ENCODE data around the gene IRAK2. TPM values are rescaled to one million over a fixed set of nuclear protein-coding genes. Genes with fewer than 3 reads are reported as not detected.
"Not testable (repeated sequence)": the region's sequence is repeated elsewhere in the genome, so short reads cannot be mapped to it uniquely, and the experiment has no call there.

IRAK2 gene
- total RNA-seq, 4 donors from 2014 or later: 1.5 to 10.8 (median 4.7) TPM

GRCh38 chr3:10150987-10151386 is 13.7 kb upstream of the IRAK2 start:
- TF ChIP-seq EP300 (IDR thresholded peaks at IDR 0.05) (no peak), POLR2A (IDR thresholded peaks at IDR 0.05) (no peak)
- TF ChIP-seq, protein P1, sequence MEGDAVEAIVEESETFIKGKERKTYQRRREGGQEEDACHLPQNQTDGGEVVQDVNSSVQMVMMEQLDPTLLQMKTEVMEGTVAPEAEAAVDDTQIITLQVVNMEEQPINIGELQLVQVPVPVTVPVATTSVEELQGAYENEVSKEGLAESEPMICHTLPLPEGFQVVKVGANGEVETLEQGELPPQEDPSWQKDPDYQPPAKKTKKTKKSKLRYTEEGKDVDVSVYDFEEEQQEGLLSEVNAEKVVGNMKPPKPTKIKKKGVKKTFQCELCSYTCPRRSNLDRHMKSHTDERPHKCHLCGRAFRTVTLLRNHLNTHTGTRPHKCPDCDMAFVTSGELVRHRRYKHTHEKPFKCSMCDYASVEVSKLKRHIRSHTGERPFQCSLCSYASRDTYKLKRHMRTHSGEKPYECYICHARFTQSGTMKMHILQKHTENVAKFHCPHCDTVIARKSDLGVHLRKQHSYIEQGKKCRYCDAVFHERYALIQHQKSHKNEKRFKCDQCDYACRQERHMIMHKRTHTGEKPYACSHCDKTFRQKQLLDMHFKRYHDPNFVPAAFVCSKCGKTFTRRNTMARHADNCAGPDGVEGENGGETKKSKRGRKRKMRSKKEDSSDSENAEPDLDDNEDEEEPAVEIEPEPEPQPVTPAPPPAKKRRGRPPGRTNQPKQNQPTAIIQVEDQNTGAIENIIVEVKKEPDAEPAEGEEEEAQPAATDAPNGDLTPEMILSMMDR (IDR thresholded peaks at IDR 0.05): no peak
- H3K36me3 ChIP-seq: peaks cover 0 to 84% (median 15%) of the 10 kb centered on the region in 3 donors
- no peaks in the 10 kb centered on the region for H3K27me3 ChIP-seq
- no peaks in the 10 kb centered on the region for H3K4me1 ChIP-seq
- no peak for DNase-seq (ENCODE audit: low spot score in 2 of 2)
- H3K27ac ChIP-seq: no peak overlapping the region
- H3K9me3 ChIP-seq: no peaks in the 10 kb centered on the region
- H3K4me3 ChIP-seq: no peak overlapping the region
- WGBS, 2 donors: 79 to 80% methylated on average over 6 of the region's 6 CpGs

DNA sequence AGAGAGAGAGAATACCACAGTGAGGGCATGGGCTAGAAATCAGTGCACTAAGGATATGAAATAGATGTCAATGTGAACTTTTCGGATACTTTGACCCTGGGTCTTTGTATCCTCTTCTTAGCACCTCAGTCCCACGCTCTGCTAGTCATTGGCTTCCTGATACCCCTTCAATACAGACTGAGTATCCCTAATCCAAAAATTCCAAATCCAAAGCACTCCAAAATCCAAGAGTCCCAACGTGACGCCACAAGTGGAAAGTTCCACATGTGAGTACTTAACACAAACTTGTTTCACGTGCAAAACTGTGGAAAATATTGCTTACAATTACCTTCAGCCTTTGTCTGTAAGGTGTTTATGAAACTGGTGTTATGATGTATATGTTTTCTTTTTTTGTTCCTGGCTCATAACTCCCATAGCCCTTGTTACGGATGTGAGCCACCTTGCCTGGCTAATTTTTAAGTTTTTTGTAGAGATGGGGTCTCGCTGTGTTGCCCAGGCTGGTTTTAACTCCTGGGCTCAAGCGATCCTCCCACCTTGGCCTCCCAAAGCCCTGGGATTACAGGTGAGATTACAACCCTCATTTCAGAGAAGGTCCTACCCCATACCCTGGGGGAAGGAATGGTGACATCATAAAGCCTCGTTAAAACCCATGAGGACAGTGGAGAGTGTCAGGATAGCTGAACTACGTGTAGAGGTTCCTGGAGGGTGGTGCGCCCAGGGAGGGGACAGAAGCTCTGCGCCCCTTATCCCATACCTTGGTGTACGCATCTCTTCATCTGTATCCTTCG is 10.2 kb upstream of the IRAK2 start:
- no peaks in the 10 kb centered on the region for H3K9me3 ChIP-seq
- H3K4me1 ChIP-seq: no peaks in the 10 kb centered on the region
- TF ChIP-seq EP300 (IDR thresholded peaks at IDR 0.05): no peak
- no peak for TF ChIP-seq POLR2A (IDR thresholded peaks at IDR 0.05)
- TF ChIP-seq, protein P1 (IDR thresholded peaks at IDR 0.05): no peak
- H3K27me3 ChIP-seq: no peaks in the 10 kb centered on the region
- H3K27ac ChIP-seq: no peak overlapping the region
- WGBS, 2 donors: 88 to 89% methylated on average over 14 of the region's 14 CpGs
- no peak overlapping the region for H3K4me3 ChIP-seq
- no peak for DNase-seq (ENCODE audit: low spot score in 2 of 2)
- H3K36me3 ChIP-seq: peaks cover 0 to 53% (median 9%) of the 10 kb centered on the region in 3 donors

DNA sequence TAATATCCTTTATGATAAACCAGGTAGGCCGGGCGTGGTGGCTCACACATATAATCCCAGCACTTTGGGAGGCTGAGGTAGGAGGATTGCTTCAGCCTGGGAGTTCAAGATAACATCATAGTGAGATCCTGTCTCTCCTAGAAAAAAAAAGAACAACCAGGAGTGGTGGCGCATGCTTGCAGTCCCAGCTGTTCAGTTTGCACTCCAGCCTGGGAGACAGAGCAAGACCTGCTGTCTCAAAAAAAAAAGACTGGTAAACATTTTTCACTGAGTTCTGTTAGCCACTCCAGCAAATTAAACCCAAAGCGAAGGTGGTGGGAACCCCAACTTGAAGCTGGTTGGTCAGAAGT is 9.6 kb upstream of the IRAK2 start:
- no peak for TF ChIP-seq POLR2A (IDR thresholded peaks at IDR 0.05)
- no peak for TF ChIP-seq EP300 (IDR thresholded peaks at IDR 0.05)
- TF ChIP-seq, protein P1 (IDR thresholded peaks at IDR 0.05): no peak
- Histone ChIP-seq H3K9me3 (no peaks in the 10 kb centered on the region), H3K4me1 (peaks cover 0 to 5% (median 0%) of the 10 kb centered on the region in 4 donors), H3K27me3 (no peaks in the 10 kb centered on the region), H3K36me3 (peaks cover 0 to 48% (median 6%) of the 10 kb centered on the region in 3 donors), H3K4me3 (no peak overlapping the region), H3K27ac (no peak overlapping the region)
- 90 to 96% methylated on average over 4 of the region's 4 CpGs for WGBS, 2 donors
- DNase-seq (ENCODE audit: low spot score in 2 of 2): no peak

GRCh38 chr3:10155658-10156057 is 9.1 kb upstream of the IRAK2 start:
- Histone ChIP-seq H3K36me3 (peaks cover 0 to 42% (median 4%) of the 10 kb centered on the region in 3 donors), H3K27me3 (no peaks in the 10 kb centered on the region), H3K4me1 (peaks cover 0 to 11% (median 0%) of the 10 kb centered on the region in 4 donors), H3K9me3 (no peaks in the 10 kb centered on the region), H3K27ac (no peak overlapping the region), H3K4me3 (no peak overlapping the region)
- DNase-seq (ENCODE audit: low spot score in 2 of 2): no peak
- no peak for TF ChIP-seq EP300 (IDR thresholded peaks at IDR 0.05)
- TF ChIP-seq, protein P1 (IDR thresholded peaks at IDR 0.05): no peak
- no peak for TF ChIP-seq POLR2A (IDR thresholded peaks at IDR 0.05)
- 91 to 94% methylated on average over 4 of the region's 4 CpGs for WGBS, 2 donors

DNA sequence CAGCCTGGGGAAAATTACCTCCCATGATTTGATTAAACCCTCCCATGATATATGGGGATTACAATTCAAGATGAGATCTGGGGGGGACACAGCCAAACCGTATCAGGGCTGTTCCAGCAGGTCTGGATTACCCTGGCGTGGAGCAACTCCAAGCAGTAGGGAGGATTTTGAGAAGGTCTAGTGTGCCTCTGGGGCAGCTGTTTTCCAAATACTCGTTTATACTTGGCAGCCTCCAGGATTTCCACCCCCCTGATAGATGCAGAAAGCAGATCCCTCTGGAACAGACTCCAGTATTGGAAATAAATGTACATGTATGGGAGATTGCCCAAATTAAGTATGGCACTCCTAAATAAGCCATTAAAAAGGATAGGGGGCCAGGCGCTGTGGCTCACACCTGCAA is 7.7 kb upstream of the IRAK2 start:
- peaks cover 0 to 15% (median 0%) of the 10 kb centered on the region in 4 donors for H3K4me1 ChIP-seq
- no peak for DNase-seq (ENCODE audit: low spot score in 2 of 2)
- no peak overlapping the region for H3K4me3 ChIP-seq
- TF ChIP-seq POLR2A (IDR thresholded peaks at IDR 0.05): no peak
- TF ChIP-seq, protein P1 (IDR thresholded peaks at IDR 0.05): no peak
- TF ChIP-seq EP300 (IDR thresholded peaks at IDR 0.05): no peak
- no peak overlapping the region for H3K27ac ChIP-seq
- H3K36me3 ChIP-seq: peaks cover 0 to 29% (median 0%) of the 10 kb centered on the region in 3 donors
- no peaks in the 10 kb centered on the region for H3K27me3 ChIP-seq
- H3K9me3 ChIP-seq: no peaks in the 10 kb centered on the region
- WGBS, 2 donors: 65 to 69% methylated on average over 4 of the region's 4 CpGs

GRCh38 chr3:10158555-10158954 is 6.2 kb upstream of the IRAK2 start:
- Histone ChIP-seq H3K4me1 (peaks cover 0 to 15% (median 0%) of the 10 kb centered on the region in 4 donors), H3K36me3 (peaks cover 0 to 14% (median 0%) of the 10 kb centered on the region in 3 donors)
- WGBS, 2 donors: 94 to 97% methylated on average over 6 of the region's 6 CpGs
- H3K4me3 ChIP-seq; H3K27me3 ChIP-seq; DNase-seq (ENCODE audit: low spot score in 2 of 2); H3K9me3 ChIP-seq; H3K27ac ChIP-seq: not testable (repeated sequence)
